Mammary epithelial cell (primary cell): Measurements from ENCODE around the gene OR10V1.
"Not testable (repeated sequence)": the region's sequence is repeated elsewhere in the genome, so short reads cannot be mapped to it uniquely, and the experiment has no call there.

Experiments
- EZH2 ChIP-seq: IDR thresholded peaks from 2 replicates; pipeline ENCODE4 v1.6.1; 2012; ENCODE audit warnings: low read length, inconsistent platforms, borderline replicate concordance
- TF ChIP-seq, protein P1 (sequence below), 2 donors: IDR thresholded peaks in 1 of 2; conservative IDR thresholded peaks in 1 of 2; 2 replicates each; pipeline ENCODE4 v1.5.1; 2011 to 2012; ENCODE audit warnings: inconsistent platforms in 2 of 2, low read length in 2 of 2, mild to moderate bottlenecking in 2 of 2, control low read depth in 1 of 2, low read depth in 1 of 2; ENCODE audit not compliant: insufficient read depth in 1 of 2; ENCODE audit errors: extremely low read depth in 1 of 2

DNA sequence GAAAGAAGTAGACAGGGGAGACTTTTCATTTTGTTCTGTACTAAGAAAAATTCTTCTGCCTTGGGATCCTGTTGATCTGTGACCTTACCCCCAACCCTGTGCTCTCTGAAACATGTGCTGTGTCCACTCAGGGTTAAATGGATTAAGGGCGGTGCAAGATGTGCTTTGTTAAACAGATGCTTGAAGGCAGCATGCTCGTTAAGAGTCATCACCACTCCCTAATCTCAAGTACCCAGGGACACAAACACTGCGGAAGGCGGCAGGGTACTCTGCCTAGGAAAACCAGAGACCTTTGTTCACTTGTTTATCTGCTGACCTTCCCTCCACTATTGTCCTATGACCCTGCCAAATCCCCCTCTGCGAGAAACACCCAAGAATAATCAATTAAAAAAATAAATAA is 13.5 kb downstream of the OR10V1 start:
- TF ChIP-seq, protein P1, sequence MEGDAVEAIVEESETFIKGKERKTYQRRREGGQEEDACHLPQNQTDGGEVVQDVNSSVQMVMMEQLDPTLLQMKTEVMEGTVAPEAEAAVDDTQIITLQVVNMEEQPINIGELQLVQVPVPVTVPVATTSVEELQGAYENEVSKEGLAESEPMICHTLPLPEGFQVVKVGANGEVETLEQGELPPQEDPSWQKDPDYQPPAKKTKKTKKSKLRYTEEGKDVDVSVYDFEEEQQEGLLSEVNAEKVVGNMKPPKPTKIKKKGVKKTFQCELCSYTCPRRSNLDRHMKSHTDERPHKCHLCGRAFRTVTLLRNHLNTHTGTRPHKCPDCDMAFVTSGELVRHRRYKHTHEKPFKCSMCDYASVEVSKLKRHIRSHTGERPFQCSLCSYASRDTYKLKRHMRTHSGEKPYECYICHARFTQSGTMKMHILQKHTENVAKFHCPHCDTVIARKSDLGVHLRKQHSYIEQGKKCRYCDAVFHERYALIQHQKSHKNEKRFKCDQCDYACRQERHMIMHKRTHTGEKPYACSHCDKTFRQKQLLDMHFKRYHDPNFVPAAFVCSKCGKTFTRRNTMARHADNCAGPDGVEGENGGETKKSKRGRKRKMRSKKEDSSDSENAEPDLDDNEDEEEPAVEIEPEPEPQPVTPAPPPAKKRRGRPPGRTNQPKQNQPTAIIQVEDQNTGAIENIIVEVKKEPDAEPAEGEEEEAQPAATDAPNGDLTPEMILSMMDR (conservative IDR thresholded peaks at IDR 0.05 in 1 of 2, IDR thresholded peaks at IDR 0.05 in 1 of 2; ENCODE audit: extremely low read depth in 1 of 2, insufficient read depth in 1 of 2, low read depth in 1 of 2, low read length in 2 of 2) = not testable (repeated sequence)
- TF ChIP-seq EZH2 = not testable (repeated sequence)
